Measurements from ENCODE around the gene MMP20. TPM values are rescaled to one million over a fixed set of nuclear protein-coding genes. Genes with fewer than 3 reads are reported as not detected.

MMP20 gene
- total RNA-seq, 2 experiments from 2014 or later: not detected

DNA sequence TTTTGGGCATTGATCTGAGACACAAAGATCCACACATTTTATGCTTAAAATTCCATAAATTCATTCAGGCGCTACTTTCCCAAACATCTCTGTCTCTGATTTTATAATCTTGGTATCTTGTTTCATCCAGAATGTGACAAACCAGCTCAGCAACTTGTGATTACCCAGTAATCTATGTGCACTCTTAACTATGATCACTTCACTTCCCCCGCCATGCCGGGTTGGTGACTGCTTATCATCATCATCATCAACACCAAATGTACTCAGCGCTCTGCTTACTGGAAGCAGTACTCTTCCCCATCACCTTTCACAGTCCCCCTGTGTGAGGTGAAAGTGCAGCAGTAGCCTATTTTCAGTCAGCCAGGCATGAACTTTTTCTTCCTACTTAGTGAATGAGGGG is 79.4 kb downstream of the MMP20 start:
- CTCF ChIA-PET: interaction anchor here (1.2 kb wide), 2 partner anchors 14 to 68 kb away, joined by 3 to 5 read pairs; no protein-coding TSS in a partner anchor
- Mint-ChIP-seq H3K27me3 (no peaks in the 10 kb centered on the region), H3K9me3 (no peaks in the 10 kb centered on the region)

DNA sequence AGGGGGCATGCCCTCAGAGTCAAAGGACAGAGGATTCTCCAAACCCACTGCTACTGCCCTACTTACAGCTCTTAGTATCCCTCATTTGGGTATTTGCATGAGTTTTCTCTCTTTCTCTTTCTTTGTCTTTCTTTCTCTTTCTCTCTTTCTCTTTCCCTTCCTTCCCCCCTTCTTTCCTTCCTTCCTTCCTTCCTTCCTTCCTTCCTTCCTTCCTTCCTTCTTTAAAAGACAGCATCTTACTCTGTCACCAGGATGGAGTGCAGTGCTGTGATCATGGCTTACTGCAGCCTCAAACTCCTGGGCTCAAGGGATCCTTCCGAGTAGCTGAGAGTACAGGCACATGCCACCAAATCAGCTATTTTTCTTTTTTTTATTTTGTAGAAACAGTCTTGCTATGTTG is 80.5 kb downstream of the MMP20 start:
- TF ChIP-seq, protein P1, sequence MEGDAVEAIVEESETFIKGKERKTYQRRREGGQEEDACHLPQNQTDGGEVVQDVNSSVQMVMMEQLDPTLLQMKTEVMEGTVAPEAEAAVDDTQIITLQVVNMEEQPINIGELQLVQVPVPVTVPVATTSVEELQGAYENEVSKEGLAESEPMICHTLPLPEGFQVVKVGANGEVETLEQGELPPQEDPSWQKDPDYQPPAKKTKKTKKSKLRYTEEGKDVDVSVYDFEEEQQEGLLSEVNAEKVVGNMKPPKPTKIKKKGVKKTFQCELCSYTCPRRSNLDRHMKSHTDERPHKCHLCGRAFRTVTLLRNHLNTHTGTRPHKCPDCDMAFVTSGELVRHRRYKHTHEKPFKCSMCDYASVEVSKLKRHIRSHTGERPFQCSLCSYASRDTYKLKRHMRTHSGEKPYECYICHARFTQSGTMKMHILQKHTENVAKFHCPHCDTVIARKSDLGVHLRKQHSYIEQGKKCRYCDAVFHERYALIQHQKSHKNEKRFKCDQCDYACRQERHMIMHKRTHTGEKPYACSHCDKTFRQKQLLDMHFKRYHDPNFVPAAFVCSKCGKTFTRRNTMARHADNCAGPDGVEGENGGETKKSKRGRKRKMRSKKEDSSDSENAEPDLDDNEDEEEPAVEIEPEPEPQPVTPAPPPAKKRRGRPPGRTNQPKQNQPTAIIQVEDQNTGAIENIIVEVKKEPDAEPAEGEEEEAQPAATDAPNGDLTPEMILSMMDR (IDR thresholded peaks at IDR 0.05): no peak
- ChIA-PET CTCF (no interaction called here), POLR2A (interaction anchor here (0.8 to 1.7 kb wide), 2 partner anchors 11 to 12 kb away, joined by 3 to 5 read pairs; no protein-coding TSS in a partner anchor)
- Mint-ChIP-seq H3K36me3 (ENCODE audit: low read depth) (no peaks in the 10 kb centered on the region), H3K27me3 (no peaks in the 10 kb centered on the region), H3K9me3 (no peaks in the 10 kb centered on the region), H3K4me1 (ENCODE audit: low read depth) (peaks cover 2% of the 10 kb centered on the region), H3K27ac (no peak overlapping the region), H3K4me3 (no peak overlapping the region)
- no peak for DNase-seq
- intact Hi-C loops (cut with micrococcal nuclease): no loop called here
- no peak for ATAC-seq

More for the DNA sequence above, 79.4 kb downstream of the MMP20 start:
- Mint-ChIP-seq H3K27ac (no peak overlapping the region), H3K36me3 (ENCODE audit: low read depth) (no peaks in the 10 kb centered on the region), H3K4me1 (ENCODE audit: low read depth) (peaks cover 2% of the 10 kb centered on the region), H3K4me3 (no peak overlapping the region)
- TF ChIP-seq, protein P1 (IDR thresholded peaks at IDR 0.05): no peak
- POLR2A ChIA-PET: interaction anchor here (1.7 kb wide), 1 partner anchor 10 kb away, joined by 5 read pairs; no protein-coding TSS in a partner anchor
- intact Hi-C loops (cut with micrococcal nuclease): no loop called here
- ATAC-seq (no peak), DNase-seq (no peak)

GRCh38 chr11:102539567-102539966 is 85.6 kb downstream of the MMP20 start:
- ATAC-seq: no peak
- H3K4me3 Mint-ChIP-seq: no peak overlapping the region
- TF ChIP-seq, protein P1 (IDR thresholded peaks at IDR 0.05): no peak
- H3K27ac Mint-ChIP-seq: no peak overlapping the region
- DNase-seq: no peak
- H3K27me3 Mint-ChIP-seq: peaks cover 3% of the 10 kb centered on the region
- ChIA-PET POLR2A (no interaction called here), CTCF (no interaction called here)
- H3K9me3 Mint-ChIP-seq: no peaks in the 10 kb centered on the region
- H3K4me1 Mint-ChIP-seq (ENCODE audit: low read depth): no peaks in the 10 kb centered on the region
- intact Hi-C loops (cut with micrococcal nuclease): no loop called here
- H3K36me3 Mint-ChIP-seq (ENCODE audit: low read depth): no peaks in the 10 kb centered on the region

DNA sequence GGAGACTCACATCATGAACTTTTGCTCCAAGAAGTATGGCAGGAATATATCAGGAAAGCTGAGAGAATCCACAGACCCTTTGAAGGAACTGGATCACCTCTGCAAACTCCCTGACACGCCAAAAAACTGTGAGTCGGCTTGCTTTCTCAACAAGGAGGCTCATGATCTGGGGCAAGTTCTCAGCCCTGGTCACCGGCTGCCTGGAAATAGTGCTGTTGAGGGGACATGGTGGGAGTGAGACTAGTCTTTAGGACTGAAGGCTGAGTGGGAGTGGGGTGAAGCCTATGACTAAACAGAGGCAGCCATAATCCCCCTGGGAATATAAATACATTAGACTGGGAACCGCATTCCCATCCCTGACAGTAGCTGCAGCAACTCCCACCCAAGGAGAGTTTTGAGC is 86.2 kb downstream of the MMP20 start:
- Mint-ChIP-seq H3K27me3 (peaks cover 3% of the 10 kb centered on the region), H3K4me3 (no peak overlapping the region), H3K36me3 (ENCODE audit: low read depth) (no peaks in the 10 kb centered on the region), H3K4me1 (ENCODE audit: low read depth) (no peaks in the 10 kb centered on the region), H3K9me3 (no peaks in the 10 kb centered on the region), H3K27ac (no peak overlapping the region)
- ChIA-PET CTCF (no interaction called here), POLR2A (no interaction called here)
- DNase-seq (no peak), ATAC-seq (no peak)
- TF ChIP-seq, protein P1 (IDR thresholded peaks at IDR 0.05): no peak
- intact Hi-C loops (cut with micrococcal nuclease): no loop called here

- DNase-seq (no peak), ATAC-seq (no peak)
- Mint-ChIP-seq H3K4me1 (ENCODE audit: low read depth) (peaks cover 6% of the 10 kb centered on the region), H3K36me3 (ENCODE audit: low read depth) (no peaks in the 10 kb centered on the region), H3K9me3 (no peaks in the 10 kb centered on the region), H3K4me3 (no peak overlapping the region), H3K27me3 (peaks cover 3% of the 10 kb centered on the region), H3K27ac (no peak overlapping the region)
- POLR2A ChIA-PET: interaction anchor here (1.0 kb wide), 1 partner anchor 14 kb away, joined by 4 read pairs; no protein-coding TSS in a partner anchor
- TF ChIP-seq, protein P1 (IDR thresholded peaks at IDR 0.05): no peak
- intact Hi-C loops (cut with micrococcal nuclease): no loop called here
- CTCF ChIA-PET: interaction anchor here (0.7 to 1.1 kb wide), 3 partner anchors 79 to 167 kb away, joined by 3 to 4 read pairs (median 4); no protein-coding TSS in a partner anchor
Measured at GRCh38 chr11:102534261-102534872, 90.8 kb downstream of the MMP20 start.
